GM19240 (cell line): Measurements from ENCODE around the gene SNHG17.

Experiments
- DNase-seq: peaks from one replicate; pipeline ENCODE4 v3.0.0; 2011; ENCODE audit warnings: low spot score; ENCODE audit not compliant: insufficient read length

Gene SNHG17

DNA sequence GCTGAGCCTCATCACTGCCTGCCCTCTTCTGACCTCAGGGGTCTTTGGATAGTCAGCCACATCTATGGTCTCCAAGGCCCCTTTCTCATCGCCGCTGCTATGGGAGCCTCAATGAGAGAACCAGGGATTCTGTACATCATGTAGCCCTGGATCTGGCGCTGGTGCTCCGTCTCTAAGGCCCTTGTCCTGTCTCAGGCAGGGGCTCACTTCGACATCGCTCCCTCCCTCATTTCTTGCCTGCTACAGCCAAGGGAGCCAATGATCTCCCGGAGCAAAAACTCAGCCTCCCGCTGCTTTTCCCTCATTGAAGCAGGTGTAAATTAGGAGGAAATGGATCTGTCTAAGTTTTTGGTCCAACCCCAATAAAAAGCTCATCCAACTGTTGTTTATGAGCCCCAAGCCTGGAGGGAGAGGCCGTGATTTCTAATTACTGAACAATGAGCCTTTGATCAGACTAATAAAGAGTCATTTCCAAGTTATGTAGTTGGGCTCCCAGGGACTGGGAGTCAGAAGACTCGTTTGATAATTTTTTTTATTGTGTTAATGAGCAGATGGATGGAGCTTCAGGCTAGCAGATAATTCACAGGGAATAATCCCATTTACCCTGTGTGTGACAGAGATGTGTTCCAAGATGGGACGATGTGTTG lies 58.0 kb downstream of the SNHG17 start:
- no peak for DNase-seq

DNA sequence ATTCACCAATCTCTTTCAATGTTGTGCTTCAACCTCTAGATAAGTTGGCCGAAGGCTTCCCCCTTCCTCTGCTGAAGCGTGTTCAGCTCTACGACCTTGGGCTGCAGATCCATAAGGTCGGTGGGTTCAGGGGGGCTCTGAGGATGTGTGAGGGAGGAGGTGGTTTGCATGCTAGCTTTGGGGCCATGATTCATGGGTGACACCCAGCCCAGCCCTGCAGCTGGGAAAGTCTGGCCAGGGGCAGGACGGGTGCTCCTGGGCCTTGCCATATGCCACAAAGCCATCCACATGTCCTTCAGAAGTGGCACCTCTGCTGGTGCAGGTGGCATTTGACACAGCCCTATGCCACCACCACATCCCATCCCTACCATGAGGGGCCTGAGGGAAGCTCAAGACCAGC lies 61.2 kb downstream of the SNHG17 start:
- no peak for DNase-seq

DNA sequence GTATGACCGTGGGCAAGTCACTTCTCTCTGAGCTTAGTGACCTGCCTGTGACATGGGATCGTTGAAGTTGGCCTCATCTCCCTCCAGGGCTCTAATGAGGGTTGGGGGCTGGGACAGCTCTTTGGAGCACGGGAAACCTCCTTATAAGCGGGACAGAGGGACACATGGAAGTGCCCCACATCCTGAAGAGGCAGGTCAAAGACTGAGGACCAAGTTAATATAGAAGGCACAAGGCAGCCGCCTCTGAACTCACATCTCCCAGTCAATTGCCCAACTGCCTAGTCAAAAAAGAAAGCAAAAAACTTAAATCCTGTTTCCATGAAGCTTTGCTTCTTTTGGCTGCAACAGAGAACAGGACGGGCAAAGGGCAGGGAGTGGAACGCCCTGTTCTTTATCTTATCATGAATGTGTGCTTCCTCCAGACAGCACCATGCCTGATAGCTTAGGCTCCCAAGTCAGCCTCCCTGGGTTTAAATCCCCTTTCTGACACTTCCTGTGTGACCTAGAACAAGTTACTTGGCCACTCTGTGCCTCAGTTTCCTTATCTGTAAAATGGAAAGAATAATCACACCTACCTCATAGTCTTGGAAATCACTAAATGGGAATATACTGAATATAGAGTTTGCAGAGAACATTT lies 61.8 kb downstream of the SNHG17 start:
- DNase-seq: no peak

DNA sequence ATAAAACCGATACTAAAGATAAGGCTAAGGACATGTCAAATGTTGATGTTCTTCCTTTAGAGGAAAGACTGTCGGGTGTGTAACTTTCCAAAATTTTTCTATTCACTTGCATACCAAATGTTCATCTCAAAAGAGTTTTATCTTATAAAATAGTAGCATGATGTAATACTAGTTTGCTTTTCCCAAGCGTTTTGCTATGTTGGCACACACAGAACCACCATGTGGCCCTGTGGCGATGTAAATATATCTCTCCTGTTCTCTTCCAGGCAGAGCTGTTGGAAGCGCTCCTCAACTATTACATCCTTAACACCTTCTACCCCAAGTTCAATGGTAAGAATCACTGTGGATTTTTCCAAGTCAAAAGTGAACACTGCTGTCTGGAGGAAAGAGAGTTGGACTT lies 62.3 kb downstream of the SNHG17 start:
- no peak for DNase-seq
